Stimulated activated CD4-positive, alpha-beta T cell treated with anti-CD3 and anti-CD28 coated beads, TNF-alpha, amount 100 ng/mL, for 4 hours (primary cell): Measurements from ENCODE around the gene LARP1.
A peak's percentile ranks its signal among the peaks of the same experiment; 100 is the strongest.
"Not testable (repeated sequence)": the region's sequence is repeated elsewhere in the genome, so short reads cannot be mapped to it uniquely, and the experiment has no call there.

Experiments
- DNase-seq, 3 experiments: peaks; one replicate each; pipeline ENCODE4 v3.0.0-alpha.2; 2020; ENCODE audit warnings: low read depth in 3 of 3

LARP1 gene

DNA sequence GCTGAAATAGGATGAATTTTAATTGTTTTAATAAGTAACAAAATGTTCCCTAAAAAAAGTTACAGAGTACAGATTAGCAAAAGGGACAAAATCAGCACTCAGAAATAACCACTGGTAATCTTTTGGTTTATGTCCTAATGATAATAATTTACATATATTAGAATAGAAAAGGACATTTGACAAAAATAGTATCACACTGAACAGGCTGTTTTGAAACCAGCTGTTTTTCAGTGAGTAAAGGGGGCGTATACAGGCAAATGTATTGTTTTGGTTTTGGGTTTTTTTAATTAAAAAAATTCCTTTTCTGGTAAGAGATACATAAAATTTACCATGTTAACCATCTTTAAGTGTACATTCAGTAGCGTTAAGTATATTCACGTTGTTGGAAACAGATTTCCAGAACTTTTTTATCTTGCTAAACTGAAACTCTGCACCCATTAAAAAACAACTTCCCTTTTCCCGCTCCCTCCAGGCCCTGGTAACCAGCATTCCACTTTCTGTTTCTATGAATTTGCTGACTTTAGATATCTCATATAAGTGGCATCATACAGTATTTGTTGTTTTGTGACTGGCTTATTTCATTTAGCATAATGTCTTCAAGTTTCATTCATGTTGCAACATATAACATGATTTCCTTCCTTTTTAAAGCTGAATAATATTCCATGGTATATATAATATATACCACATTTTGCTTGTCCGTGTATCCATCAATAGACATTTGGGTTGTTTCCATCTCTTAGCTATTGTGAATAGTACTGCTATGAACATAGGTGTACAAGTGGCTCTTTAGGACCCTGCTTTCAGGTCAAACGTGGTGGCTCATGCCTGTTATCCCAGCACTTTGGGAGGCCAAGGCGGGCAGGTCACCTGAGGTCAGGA is 20.6 kb upstream of the LARP1 start:
- DNase-seq, result no peak

DNA sequence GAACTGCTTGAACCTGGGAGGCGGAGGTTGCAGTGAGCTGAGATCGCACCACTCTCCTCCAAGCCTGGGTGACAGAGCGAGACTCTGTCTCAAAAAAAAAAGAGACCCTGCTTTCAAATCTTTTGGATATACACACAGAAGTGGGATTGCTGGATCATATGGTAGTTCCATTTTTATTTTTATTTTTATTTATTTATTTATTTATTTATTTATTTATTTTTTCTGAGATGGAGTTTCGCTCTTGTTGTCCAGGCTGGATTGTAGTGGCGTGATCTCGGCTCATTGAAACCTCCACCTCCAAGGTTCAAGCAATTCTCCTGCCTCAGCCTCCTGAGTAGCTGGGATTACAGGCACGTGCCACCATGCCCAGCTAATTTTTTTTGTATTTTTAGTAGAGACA is 19.8 kb upstream of the LARP1 start:
- DNase-seq, result not testable (repeated sequence)

DNA sequence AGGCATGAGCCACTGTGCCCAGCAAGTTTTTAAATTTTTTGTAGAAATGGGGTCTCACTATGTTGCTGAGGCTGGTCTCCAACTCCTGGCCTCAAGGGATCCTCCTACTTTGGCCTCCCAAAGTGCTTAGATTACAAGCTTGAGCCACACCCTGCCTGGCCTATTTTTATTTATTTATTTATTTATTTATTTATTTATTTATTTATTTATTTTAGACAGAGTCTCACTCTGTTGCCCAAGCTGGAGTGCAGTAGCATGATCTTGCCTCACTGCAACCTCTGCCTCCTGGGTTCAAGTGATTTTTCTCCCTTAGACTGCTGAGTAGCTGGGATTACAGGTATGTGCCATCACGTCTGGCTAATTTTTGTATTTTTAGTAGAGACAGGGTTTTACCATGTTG is 18.8 kb upstream of the LARP1 start:
- not testable (repeated sequence) for DNase-seq

DNA sequence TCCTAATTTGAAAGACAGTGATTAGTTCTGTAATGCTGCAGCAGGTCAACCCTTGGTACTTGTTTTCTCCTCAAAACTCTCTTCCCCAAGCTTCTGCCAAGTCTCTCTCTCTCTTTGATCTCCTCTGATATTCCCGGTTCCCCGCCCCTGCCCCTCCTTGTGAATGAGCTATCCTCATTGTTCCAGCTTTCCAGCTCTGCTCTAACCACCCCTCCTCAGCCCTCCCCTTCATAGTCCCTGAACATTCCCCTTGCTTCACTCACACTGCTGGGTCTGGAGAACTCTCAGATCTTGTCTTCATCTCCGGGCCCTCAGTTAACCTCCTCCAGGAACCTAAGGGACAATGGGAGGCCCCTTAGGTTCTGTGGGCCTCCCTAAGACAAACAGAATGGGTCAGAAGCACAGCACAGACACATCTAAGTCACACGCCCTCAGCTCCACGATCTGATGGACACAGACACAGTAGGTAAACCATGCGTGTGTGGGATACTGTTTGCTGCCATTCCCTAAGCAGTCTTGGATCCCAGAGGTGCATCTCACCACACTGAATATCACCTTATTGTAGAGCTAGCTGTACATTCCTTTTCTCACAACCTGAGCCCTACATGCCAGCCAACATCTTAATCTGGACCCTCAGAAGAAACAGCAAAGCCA is 17.4 kb upstream of the LARP1 start:
- no peak for DNase-seq

- no peak for DNase-seq
These were observed 14.7 kb upstream of the LARP1 start for GRCh38 chr5:154740483-154740882.

DNA sequence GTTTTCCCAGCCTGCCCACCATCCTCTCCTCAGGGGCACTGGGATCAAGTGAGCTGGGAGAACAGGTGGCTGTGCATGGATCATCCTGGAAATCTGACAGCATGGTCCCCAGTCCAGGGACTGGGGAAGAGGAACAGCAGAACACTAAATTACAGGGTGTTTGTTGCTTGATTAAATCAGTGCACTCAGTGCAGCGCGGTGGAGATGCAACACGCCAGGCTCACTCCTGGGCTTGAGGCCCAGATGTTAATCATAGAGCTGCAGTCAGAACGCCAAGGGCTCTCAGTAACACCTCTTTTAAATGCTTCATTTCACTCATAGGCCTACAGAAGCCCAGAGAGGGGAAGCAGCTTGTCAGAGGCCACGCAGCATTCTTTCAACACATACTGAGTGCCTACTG is 14.2 kb upstream of the LARP1 start:
- no peak for DNase-seq

DNA sequence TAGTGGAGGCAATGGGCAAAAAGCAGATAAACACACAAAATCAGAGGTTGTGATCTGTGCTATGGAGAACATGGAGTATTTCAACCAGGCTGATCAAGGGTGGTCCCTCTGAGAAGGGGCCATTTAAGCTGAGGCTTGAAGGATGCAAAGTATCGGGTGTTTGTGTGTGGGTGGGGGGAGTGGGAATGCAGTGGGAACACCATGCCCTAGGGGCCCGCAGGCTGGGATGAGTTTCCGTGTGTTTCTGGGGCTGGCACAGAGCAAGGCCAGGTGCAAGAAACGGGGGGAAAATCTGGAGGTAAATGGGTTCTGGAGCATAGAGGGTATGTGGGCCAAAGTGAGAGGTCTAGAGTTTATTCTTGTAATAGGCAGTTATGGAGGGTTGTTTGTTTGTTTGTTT is 13.8 kb upstream of the LARP1 start:
- DNase-seq, result no peak

DNA sequence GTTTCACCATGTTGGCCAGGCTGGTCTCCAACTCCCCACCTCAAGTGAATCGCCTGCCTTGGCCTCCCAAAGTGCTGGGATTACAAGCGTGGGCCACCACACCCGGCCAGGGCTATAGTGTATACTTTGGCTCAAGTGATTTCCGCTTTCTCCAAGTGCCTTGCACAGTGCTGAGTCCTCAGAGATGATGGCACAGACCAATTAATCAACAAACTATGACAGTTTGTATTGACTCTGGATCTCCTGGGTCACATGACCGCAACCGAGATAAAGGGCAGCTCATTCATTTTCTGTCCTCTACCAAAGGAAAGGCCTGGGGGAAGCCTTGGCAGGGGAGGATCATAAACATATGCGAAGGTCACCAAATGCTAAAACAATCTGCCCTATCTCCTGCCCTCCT is 11.4 kb upstream of the LARP1 start:
- DNase-seq, result no peak

DNA sequence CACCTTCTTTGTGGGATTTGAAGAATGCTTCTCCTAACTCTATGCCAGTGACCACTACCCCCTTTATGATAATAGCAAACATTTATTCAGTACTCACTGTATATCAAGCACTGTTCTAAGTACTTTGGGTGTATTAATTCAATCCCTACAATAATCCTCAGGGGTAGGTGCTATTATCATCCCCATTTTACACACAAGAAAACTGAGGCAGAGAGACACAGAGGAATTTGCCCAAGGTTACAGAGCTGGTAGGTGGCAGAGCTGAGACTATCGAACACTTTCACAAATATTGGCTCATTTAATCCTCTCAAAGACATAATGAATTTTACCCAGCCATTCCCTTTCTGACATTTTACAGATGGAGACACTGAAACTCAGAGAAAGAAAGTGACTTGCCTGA is 9.8 kb upstream of the LARP1 start:
- DNase-seq, result no peak

DNA sequence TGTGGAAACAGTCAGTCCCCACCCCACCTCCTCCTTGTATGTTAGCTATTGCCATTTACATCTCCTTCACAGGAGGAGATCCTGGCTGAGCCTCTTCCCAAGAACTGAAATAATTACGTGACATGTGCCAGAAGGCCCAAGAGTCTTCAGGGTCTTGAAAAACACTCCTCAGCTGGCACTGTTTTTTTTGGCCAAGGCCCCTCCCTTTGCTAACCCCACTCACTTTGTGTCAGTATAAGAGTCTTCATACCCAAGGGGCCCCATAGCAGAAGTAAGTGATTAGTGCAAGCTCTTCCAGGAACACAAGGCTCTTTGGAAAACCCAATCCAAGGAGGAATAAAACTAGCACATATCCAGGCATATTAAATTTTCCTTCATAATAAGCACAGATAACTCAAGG is 5.7 kb upstream of the LARP1 start:
- DNase-seq, result no peak

- DNase-seq, result not testable (repeated sequence)
These were observed 4.5 kb upstream of the LARP1 start for GRCh38 chr5:154750641-154751040.

- no peak for DNase-seq
These were observed 3.3 kb upstream of the LARP1 start for GRCh38 chr5:154751854-154752253.

DNA sequence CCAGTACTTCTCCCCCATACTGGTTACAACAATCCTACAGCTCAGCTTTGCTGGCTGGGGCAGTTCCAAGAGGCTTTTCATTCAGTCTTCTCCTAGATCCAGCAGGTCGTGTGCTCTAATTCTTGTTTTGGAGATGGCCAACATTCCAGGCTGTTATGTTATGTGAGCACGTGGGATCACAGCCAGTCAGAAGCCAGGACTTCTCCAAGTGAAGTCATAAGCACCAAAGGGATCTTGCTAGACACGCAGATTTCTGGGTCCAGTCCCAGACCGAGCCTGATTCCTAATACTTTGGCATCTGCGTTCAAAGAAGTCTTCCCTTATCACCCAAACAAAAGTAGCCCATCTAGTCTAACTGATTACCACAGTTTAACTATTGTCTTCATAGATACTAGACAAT is 1.4 kb upstream of the LARP1 start:
- no peak for DNase-seq

DNA sequence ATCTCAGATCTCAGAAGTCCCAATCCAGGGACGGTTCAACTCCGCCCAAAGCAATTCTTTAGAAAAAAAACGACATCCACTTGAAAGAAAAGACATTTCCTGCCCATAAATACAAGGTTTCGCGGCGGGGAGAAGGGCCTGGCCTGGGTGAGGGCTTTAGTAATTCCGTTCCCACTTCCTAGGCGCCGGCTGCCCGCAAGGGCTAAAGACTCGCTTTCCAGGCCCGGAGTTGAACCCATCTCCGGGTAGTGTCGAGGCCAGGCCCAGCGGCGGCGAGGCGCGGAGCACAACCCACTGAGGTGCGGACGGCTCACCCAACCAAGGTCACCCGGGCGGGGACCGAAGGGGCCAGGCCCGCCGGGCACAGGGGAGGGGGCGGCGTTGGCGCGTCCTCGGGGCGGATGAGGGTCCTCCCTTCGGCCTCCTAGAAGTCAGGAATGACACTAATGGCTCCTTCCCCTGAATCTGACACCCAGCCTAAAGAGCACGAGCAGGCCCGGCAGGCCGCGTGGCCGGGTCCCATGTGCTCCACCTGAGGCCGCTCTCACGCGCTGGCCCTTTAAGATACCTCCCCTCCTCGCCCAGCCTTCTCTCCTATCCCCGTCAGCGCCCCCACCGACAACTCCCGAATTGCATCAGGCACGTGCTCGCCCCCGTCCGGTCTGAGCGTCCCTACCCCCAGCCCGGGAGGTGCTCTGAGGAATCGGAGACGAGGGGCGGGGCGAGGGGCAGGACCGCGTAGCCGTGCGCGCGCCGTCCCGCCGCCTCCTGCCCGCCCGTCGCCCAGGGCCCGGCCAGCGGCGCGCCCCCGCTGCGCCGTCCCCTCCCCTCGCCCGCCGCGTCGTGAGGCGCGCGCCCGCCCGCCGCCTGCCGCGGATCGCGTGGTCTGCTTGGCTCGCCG is 467 bp upstream of the LARP1 start:
- DNase-seq, result peak; percentile 98 to 99 (median 99)

GRCh38 chr5:154756009-154756867 is 1.1 kb downstream of the LARP1 start:
- peak; percentile 16 to 33 (median 22) for DNase-seq

DNA sequence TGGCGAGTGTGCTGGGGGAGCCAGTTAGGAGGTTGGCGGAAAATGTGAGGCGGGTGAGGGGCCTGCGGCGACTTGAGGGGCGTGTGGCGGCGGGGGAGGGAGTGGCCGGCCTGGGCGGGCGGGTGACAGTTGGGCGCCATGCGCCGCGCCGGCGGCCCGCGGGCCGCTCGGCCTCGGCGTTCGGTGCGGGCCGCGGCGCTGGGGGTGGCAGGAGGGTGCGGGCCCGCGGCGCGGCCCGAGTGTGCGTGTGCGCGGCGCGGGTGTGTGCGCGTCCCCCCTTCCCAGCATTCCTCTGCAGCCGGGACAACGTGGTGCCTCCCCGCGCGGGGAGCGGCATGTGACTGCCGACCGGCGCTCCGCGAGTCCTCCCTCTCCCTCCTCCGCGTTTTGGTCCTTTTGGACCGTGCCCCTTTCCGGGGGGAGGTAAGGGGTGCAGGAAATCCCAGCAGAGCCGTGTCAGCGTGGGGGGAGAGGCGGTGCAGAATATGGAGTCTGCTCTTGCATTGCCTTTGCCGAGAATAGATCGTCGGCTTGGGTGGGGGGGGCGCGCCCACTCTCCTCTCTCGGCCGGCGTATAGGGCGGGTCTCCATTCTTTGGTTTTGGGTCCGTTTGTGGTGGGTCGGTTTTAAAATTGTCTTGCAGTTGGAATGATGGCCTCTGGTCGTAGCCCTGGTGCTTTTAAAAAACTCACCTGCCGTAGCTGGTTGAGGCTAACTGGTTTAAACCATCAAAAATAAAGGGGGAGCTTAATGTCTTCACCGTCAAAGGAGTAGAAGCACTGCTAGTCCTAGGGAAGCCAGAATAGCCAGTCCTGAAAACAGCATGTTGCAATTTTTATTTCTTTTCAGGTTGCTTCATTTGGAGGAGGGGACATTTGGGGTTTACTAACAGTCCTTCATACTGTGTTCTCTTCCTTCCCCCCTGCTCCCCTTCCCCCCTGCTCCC is 2.0 kb downstream of the LARP1 start:
- peak; percentile 25 to 43 (median 41) for DNase-seq

DNA sequence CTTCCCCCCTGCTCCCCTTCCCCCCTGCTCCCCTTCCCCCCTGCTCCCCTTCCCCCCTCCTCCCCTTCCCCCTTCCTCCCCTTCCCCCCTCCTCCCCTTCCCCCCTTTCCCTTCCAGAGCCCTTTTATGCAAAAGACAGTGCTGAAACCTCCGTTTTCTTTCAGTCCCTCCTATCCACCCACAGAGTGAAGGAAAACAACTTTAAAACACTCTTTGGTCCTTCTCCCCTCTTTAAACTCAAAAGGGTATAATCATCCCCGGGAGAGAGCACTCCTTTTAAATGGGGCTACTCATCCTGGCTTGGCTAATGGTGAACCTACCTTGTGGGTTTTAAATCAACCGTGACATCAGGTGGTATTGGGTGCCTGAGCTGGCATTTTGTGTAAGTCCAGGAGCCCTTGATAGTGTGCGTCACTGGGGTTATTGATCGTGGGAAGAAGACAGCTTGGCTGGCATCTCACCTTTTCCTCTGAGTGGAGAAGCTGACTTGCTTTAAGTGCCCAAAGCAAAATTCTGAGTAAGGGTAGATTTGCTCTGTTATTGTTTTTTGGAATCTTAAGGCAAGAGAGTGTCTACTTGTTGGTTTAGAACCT is 2.7 kb downstream of the LARP1 start:
- peak in 2 of 3 experiments; percentile 31 to 53 for DNase-seq

GRCh38 chr5:154758493-154758892 is 3.3 kb downstream of the LARP1 start:
- no peak for DNase-seq

GRCh38 chr5:154758977-154759376 is 3.8 kb downstream of the LARP1 start:
- no peak for DNase-seq

DNA sequence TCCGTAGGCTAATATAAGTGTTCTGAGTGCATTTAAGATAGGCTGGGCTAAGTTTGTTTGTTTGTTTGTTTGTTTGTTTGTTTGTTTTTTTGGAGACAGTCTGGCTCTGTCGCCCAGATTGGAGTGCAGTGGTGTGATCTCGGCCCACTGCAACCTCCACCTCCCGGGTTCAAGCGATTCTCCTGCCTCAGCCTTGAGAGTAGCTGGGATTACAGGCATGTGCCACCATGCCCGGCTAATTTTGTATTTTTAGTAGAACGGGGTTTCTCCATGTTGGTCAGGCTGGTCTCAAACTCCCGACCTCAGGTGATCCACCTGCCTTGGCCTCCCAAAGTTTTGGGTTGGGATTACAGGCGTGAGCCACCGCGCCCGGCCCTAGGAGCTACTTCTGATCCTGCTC is 4.7 kb downstream of the LARP1 start:
- DNase-seq, result not testable (repeated sequence)
